ENCODE measurements around the gene HMSD. TPM values are rescaled to one million over a fixed set of nuclear protein-coding genes. Genes with fewer than 3 reads are reported as not detected.

Gene HMSD
- total RNA-seq, 4 donors from 2014 or later, result 0.18 to 0.19 TPM; not detected in 2

DNA sequence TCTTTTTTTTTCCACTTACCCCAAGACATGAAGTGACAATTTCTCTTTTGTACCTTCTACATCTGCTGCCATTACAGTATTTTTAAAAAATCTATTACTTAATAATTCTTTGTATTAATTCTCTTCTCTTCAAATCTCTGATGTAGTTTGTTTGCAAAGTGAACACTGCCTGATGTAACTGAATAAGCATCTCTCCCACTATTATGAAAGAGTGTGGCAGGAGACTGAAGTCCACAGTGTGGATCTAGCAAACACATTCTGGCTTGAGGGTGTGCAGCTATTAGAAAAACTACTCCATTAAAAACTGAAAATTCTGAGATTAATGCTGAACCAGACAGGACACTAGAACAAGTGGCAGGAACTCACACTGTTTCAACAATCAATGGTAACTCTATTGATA lies 15.8 kb downstream of the HMSD start:
- intact Hi-C loops (cut with DNase I), result no loop called here
- H3K36me3 ChIP-seq, result no peaks in the 10 kb centered on the region
- peaks cover 4 to 38% (median 10%) of the 10 kb centered on the region in 3 donors for H3K4me1 ChIP-seq
- no peaks in the 10 kb centered on the region for H3K9me3 ChIP-seq
- no peak overlapping the region for H3K27ac ChIP-seq
- no peak for DNase-seq
- peaks cover 0 to 8% (median 0%) of the 10 kb centered on the region in 4 donors for H3K27me3 ChIP-seq
- H3K4me3 ChIP-seq, result no peak overlapping the region
- TF ChIP-seq POLR2A (IDR thresholded peaks at IDR 0.05), result no peak
- TF ChIP-seq, protein P1, sequence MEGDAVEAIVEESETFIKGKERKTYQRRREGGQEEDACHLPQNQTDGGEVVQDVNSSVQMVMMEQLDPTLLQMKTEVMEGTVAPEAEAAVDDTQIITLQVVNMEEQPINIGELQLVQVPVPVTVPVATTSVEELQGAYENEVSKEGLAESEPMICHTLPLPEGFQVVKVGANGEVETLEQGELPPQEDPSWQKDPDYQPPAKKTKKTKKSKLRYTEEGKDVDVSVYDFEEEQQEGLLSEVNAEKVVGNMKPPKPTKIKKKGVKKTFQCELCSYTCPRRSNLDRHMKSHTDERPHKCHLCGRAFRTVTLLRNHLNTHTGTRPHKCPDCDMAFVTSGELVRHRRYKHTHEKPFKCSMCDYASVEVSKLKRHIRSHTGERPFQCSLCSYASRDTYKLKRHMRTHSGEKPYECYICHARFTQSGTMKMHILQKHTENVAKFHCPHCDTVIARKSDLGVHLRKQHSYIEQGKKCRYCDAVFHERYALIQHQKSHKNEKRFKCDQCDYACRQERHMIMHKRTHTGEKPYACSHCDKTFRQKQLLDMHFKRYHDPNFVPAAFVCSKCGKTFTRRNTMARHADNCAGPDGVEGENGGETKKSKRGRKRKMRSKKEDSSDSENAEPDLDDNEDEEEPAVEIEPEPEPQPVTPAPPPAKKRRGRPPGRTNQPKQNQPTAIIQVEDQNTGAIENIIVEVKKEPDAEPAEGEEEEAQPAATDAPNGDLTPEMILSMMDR (IDR thresholded peaks at IDR 0.05), result no peak

DNA sequence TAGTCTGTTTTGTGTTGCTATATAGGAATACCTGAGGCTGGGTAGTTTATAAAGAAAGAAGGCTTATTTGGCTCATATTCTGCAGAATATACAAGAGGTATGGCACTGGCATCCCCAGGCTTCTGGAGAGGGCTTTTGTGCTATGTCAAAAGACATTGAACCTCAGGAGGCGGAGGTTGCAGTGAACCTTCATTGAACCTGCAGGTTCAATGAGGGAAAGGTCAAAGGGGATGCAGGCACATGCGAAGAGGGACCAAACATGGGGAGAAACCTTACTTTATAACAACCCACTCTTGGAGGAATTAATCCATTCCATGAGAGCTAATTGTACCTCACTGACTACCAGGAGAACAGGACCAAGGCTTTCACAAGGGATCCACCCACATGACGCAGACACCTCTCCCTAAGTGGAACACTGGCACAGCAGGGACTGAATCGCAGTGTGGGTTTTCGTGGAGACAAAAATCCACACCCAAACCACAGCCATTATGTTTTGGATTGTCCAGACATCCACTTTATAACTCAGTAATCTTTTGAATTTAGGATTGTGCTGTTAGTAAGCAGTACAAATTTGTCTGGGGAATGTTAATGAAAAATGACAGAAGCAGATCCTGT lies 16.7 kb downstream of the HMSD start:
- Histone ChIP-seq H3K4me1 (peaks cover 4 to 39% (median 10%) of the 10 kb centered on the region in 3 donors), H3K4me3 (no peak overlapping the region), H3K27ac (no peak overlapping the region), H3K27me3 (peaks cover 0 to 8% (median 0%) of the 10 kb centered on the region in 4 donors), H3K9me3 (no peaks in the 10 kb centered on the region), H3K36me3 (no peaks in the 10 kb centered on the region)
- TF ChIP-seq, protein P1 (IDR thresholded peaks at IDR 0.05), result no peak
- no peak for TF ChIP-seq POLR2A (IDR thresholded peaks at IDR 0.05)
- intact Hi-C loops (cut with DNase I), result no loop called here
- WGBS, 2 donors, result 74 to 83% methylated on average over 5 of the region's 5 CpGs
- no peak for DNase-seq

DNA sequence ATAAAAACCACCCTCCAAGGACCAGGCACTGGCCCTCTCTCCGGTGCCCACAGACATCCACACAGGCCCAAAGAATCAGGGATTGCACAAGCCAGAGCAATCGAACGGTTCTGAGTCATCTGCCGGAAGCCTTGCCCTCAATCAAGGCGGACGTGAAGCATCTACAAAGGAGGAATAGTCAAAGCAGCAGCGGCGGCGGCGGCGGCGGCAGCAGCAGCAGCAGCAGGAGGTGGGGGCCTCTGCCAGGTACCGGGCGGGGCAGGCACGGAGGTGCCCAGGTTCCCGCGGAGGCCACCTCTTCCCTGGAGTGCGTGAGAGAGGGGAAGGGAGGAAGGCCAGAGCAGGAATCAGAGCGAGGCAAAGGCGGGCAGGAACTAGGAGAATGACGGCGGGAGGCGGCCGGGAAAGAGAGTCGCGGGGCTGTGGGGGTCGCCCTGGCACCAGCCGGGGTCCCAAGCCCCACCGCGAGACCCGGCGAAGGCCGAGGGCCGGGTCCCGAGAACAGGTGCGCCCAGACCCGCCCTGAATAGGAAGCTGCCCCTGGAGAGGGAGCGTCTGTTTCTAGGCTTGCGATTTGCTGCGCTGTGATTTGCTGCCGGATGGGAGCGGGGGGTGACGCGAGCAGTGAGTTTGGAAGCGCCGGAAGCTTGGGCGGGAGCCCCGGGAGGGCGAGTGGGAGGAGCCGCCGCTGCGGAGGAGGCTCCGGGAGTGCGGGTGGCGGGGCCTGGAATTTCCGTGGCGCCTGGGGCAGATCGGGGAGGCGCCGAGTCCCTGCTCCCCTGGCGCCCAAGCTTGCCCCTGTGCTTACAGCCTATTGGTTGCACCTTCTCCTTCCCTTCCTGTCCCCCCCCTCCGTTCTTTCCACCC lies 21.1 kb downstream of the HMSD start, which contains the start of gene SERPINB8:
Gene SERPINB8 (plus strand): TSS at position 140 of the 867 bp plus-strand sequence. CDS start 8,228 bp downstream, outside the sequence.
- TF ChIP-seq POLR2A (IDR thresholded peaks at IDR 0.05), result peak in 3 of 4 donors; percentile 61 to 91 (median 91)
- TF ChIP-seq, protein P1 (IDR thresholded peaks at IDR 0.05), result no peak
- Histone ChIP-seq H3K36me3 (no peaks in the 10 kb centered on the region), H3K27me3 (no peaks in the 10 kb centered on the region), H3K4me1 (peaks cover 4 to 19% (median 10%) of the 10 kb centered on the region in 3 donors), H3K27ac (peak within 1 kb of the TSS; percentile 98 to 100 (median 99)), H3K4me3 (peak within 1 kb of the TSS; percentile 63 to 98 (median 88)), H3K9me3 (no peaks in the 10 kb centered on the region)
- 0 to 1% methylated on average over 25 to 42 of the region's 62 CpGs for WGBS, 2 donors
- DNase-seq, result peak; percentile 27
- intact Hi-C loops (cut with DNase I), result no loop called here

DNA sequence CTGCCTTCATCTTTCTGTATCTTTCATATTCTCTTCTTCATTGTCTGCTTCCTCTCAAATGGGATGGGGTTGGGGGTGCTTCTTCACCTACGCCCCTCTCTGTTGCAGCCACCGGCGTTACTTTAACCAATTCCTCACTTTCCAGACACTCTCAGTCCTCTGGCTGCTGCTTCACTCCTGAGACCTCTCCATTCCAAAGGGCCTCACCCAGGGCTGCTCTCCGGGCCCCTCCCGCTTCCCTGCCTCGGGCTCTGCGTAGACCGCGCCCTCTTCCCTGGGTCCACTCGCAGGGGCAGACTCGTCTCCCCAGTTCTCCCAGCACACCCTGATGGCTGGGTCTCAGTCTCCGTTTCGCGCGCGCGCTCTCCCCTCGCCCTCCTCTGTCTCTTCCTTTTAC lies 21.7 kb downstream of the HMSD start:
- H3K27me3 ChIP-seq, result no peaks in the 10 kb centered on the region
- no peaks in the 10 kb centered on the region for H3K36me3 ChIP-seq
- DNase-seq, result no peak
- WGBS, 2 donors, result 11 to 25% methylated on average over 18 of the region's 18 CpGs
- TF ChIP-seq POLR2A (IDR thresholded peaks at IDR 0.05), result no peak
- TF ChIP-seq, protein P1 (IDR thresholded peaks at IDR 0.05), result no peak
- H3K4me3 ChIP-seq, result peak overlapping the region; percentile 63 to 98 (median 88)
- H3K27ac ChIP-seq, result peak overlapping the region; percentile 98 to 100 (median 99)
- no peaks in the 10 kb centered on the region for H3K9me3 ChIP-seq
- intact Hi-C loops (cut with DNase I), result no loop called here
- peaks cover 4 to 19% (median 10%) of the 10 kb centered on the region in 3 donors for H3K4me1 ChIP-seq
